NCI-H226 (cell line): Measurements from ENCODE around the gene MCM9.

Experiments used
- DNase-seq: peaks from one replicate; pipeline ENCODE4 v3.0.0-alpha.2; 2015

Gene MCM9

DNA sequence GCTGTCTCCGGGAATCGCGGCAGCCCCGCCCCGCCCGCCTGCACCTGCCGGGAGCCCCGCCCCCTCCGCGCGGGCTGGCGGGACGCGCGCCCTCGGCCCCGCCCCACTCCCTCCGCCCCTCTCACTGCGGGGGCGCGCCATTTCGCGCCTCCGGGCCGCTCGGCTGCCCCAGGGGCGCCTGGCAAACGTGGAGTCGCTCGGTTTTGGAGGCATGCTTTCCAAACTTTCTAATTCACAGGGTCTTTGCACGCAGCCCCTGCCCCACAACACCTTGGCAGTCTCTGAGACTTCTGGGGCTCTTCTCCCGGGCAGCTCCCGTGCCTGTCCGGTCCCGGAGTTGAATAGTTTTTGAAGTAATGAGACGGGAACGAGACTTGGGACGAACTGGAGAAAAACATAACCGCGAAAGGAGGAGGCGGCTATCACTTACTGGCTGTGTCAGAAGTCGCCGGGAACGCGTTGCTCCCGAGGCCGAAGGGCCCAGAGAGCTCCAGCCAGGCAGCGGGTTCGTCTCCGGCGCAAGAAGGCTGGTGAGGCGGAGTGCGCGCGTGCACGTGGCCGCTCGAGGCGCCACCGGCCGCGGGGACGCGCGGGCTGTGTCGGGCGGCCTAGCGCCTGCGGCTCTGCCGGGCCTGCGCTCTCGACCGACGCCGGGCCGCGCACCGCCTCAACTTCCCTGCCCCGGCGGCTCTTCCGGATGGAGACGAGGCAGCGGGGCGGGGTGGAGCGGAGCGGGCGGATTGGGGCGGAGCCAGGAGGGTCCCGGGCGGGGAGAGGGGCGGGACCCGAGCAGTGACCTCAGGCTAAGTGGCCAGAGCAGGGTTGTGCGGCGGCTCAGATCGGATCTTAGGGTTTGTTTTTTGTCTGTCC lies at the start of gene MCM9:
TSS of gene MCM9 (minus strand) at position 699 of the 870 bp plus-strand sequence. CDS start 3,436 bp downstream, outside the sequence.
- peak; percentile 84 for DNase-seq

DNA sequence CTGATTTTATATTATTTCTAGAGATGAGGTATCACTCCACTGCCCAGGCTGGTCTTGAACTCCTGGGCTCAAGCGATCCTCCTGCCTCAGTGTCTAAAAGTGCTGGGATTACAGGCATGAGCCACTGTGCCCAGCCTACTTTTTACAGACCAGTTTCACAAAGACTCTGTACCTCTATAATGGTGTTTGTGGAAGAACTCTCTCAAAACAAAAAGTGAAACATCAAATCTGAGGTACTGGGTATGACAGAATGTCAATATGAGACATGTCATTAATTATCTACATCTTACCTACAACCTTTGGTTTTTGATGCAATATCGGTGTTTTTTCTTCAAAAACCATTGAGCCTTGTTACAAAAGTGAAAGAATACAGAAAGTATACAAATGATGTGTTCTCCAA lies 49.4 kb upstream of the MCM9 start:
- no peak for DNase-seq

DNA sequence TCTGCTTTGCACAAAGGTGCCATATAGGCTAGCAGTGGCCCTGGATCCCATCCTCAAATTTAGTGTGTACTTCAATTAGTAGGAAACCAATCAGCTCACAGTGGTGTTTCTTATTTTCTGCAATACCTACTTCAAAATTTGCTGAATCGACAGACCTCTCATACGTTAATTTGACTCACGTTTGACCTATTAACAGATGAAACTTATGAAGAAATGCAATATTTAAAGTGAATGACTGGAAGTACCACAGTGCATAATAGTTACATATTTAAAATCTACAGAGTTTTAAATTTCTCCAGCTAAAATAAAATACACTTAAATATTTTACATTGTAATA lies 47.6 kb upstream of the MCM9 start:
- no peak for DNase-seq

DNA sequence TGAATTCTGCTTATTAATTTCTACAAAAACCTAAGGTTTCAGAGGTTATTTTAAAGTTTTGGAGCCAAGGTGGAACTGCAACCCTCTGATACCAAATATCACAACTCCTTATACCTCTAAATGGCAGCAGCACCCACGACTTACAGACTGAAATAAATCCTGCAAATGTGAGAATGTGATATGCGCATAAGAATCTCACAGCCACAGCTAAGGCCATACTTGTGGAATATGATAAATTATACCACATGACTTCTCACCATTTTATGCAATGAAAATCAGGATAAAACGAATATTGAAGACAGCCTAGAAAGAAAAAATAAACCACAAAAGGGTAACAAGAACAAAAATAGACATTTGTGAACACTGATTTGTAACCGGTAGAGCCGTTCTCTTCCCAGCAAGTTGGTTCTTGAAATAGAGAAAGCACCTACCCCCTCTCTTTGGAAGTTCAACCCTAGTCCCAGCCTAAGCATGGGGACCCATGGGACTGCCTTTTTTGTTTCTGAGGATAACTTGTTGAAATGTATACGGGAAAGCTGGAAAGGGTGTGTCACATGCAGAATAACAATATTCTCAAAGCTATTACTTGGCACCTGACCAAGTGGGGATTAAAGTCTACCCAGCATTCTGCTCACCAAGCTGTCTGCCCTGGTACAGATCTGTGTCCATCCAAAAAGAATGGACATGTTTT lies 47.1 kb upstream of the MCM9 start:
- no peak for DNase-seq

DNA sequence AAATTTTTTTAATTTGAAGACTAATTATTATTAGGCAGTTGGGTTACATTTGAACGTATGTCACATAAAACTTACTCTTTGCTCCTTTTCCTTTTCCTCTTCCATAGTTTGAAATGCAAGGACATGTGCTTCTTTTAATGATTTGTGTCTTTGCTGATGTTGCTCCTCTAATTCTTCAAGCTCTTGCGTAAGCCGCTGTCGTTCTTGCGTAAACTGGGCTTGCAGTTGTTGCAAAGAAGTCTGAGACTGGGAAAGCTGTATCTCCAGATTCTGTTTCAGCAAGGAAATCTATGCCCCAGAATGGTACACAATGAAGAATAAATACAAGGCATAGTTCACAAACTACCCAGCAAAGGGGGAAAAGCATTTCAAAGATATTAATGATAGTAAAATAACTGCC lies 45.1 kb upstream of the MCM9 start:
- peak; percentile 37 for DNase-seq

DNA sequence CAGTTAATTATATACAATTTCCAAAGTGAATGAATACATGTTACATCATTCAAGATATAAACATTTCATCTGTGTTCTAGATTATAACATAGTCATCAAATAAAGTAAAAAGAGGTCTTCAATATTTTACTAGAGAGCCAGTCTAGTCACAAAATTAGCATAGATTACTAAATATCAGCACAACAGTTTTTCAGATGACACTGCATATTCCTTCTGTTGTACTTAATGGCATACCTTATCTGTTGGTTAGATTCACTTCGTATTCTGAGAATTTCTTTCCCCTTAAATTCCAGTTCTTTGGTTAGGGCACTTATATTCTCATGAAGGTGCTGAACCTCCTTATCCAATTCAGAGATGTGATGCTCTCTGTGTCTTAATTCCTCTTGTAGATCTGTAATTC lies 39.8 kb upstream of the MCM9 start:
- no peak for DNase-seq

DNA sequence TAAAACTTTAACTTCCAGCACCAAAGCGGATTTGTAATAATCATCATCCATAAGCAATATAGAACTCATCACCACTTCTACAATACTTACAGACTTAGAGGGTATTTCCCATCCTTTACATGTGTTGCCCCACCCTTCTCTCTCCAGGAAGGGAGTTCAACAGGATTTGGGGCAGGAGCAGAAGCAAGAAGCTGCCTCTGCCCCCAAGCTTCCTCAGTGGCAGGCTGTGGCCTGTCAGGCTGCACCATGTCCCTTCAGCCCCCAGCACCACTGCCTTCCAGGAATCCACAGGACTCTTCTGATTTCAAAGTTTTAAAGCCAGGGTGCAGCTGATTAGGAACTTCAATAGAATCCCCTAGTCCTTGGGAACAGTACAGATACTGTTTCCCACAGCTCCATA lies 36.7 kb upstream of the MCM9 start:
- DNase-seq, result no peak

DNA sequence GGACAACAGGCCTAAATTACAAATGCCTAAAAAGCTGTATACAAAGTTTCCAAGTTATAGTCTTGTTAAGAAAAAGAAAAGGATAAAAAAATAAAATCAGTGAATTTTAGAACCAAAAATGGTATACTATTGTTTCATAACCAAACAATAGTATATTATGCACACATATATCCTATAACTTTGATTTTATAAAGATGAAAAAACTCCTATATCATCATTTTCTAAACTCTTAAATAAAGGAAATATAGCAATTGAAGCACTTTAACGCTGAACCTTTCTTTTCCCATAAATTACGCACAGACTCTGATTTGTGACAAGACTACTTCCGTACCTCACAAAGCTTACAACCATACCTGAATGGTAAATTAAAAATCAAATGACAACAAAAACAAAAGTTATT lies 35.9 kb upstream of the MCM9 start:
- DNase-seq, result no peak

DNA sequence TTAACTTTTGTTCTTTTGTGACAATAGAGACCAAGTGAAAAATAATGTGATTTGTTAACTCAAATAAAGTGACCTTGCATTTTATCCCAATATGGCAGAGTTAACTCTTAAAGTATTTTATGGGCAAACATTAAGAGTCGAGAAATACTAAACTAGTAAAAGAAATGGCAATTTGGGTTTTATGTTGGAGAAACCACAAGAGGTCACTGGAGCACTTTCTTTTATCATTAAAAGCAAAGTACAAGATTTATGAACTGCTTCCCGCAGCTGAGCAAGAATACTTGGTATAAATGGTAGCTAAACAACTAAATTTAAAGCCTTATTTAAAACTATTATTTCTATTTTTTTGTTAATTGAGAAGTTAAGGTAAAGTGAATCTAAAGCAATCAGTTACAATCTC lies 33.5 kb upstream of the MCM9 start:
- no peak for DNase-seq

DNA sequence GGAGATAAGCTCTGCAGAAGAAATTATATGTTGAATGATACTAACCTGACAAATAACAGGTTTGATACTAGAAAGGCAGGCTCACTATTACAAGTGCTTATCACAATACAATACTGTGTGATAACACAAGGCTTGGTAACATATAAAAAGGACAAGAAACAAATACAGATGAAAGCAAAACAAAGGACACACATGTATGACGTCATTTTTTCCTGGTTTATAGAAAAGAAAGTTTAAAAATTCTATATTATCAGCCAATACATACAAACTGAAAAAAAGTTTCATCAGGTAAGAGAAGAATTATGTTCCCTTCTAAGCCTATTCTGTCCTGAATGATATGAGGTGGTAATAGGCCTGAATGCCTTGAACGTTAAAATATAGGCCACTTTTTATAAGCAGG lies 32.3 kb upstream of the MCM9 start:
- DNase-seq, result no peak

DNA sequence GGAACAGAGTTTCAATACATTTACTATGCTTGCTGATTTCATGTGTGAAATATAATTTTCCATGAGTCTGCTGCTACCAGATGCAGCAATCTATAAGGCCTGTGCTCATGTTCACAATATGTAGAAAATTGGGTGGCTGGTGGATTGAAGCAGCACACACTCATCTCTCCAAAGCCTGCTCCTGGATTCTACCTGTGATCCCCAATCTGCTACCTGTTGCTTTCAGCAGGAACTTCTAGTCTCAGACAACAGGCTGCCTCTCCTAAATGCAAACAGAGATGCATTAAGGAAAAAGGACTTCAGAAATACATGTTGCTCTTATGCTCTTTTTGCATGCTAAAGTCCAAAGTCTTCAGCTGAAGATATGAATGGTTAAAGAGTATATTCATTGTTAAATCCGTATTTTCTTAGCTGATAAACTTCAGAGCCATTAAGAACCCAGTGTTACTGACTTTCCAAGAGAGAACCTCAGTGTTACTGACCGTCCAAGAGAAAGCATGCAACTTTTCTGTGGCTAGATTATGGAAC lies 30.9 kb upstream of the MCM9 start:
- no peak for DNase-seq

DNA sequence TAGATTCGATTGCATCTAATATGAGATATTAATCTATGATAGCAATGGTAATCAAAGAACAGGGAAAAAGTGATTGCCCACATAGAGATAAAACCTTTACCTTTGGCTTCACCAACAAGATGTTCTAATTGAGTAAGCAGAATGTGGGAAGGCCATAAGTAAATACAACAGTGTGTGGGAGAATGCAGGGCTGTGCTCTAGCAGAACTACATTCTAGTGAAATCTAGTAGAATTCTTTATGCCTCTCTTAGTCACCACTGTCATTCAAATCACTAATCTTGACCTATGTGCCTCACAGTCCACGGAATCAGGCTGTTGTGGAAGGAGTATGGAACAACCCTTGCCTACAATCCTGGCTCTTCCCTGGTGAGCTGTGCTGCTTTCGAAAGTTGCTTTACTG lies 30.4 kb upstream of the MCM9 start:
- no peak for DNase-seq

DNA sequence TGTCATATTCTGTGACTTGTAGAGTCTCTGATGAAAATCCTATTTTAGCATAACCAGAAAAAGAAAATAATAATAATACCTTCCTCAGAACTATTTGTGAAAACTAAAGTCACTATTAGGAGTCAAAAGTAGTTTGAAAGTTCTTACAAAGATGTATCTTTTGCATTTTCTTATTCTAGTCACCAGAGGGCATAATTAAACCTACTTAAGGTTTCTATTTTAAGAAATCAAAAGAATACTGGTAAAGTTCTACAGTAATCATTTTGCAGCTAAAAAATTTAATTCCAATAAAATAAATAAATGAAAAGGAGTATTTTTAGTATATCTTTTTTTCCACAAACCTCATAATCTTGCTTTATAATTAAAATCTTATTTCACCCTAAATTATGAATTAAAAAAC lies 28.0 kb upstream of the MCM9 start:
- DNase-seq, result no peak

DNA sequence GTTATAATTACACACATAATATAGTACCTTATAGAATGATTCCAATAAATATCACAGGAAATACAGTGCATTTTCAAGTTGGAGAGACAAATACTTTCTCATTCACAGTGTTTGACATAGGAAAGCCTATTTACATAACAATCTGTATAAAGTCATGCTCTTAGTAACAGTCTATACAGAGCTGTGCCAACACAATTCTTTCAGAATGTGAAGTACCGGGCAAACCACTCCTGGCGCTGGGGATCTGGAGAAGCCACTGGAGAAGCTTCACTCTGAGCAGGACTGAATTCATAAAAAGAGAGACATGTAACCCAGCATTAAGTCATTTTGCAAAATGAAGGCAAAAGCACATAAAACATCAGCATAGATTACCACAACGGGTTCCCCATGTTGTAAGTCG lies 24.9 kb upstream of the MCM9 start:
- DNase-seq, result no peak

DNA sequence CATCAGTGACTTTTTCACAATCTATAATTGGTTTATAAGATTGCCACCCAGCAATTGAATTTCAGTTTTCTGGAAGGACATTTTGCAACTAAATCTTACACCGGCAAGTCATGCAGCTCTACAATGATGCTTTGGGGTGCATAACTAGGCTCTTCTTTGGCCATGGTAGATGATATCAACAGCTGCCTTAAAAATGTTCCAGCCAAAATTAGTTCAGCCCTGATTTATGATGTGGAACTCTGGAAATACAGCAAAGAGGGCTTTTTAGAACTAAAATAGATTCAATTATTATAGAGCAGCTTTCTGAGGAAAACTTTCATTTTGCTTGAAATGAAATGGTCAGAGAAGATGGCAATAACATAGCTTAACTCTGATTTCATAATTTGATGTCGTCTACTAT lies 18.4 kb upstream of the MCM9 start:
- DNase-seq, result no peak

DNA sequence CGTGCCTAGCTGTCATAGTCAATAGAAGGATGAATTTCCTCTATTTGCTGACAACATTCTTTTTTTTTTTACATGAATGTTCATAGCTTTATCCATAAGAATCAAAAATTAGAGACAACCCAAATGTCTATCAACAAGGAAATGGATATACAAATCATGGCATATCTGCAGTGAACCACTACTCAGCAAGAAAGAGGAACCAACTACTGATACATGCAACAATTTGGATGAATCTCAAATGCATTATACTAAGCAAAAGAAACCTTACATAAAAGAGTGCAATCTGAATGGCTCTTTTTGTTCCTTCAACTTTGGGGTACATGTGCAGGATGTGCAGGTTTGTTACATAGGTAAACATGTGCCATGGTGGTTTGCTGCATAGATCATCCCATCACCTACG lies 17.7 kb upstream of the MCM9 start:
- DNase-seq, result no peak

DNA sequence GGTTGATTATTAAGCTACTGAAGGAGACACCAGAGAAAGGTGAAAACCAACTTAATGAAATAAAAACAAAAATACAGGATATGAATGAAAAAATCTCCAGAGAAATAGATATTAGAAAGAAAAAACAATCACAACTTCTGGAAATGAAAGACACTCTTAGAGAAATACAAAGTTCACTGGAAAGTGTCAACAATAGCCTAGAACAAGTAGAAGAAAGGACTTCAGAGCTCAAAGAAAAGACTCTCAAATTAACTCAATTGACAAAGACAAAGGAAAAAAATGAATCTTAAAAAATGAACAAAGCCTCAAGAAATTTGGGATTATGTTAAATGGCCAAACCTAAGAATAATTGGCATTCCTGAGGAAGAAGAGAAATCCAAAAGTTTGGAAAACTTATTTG lies 10.3 kb upstream of the MCM9 start:
- DNase-seq, result no peak

DNA sequence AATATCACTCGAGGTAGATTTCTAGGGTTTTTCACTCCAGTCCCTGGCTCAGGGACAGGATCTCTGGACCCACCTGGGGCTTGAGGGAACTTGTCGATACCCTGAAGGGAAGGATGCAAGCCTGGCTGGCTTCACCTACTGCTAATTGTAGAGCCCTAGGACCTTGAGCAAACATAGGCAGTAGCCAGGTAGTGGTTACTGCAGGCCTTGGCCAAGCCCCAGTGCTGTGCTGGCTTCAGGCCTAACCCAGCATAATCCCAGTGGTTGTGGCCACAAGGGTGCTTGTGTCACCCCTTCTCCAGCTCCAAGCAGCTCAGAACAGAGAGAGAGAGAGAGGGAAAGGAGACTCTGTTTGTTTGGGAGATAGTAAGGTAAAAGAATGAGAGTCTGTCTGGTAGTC lies 5.8 kb upstream of the MCM9 start:
- DNase-seq, result no peak

DNA sequence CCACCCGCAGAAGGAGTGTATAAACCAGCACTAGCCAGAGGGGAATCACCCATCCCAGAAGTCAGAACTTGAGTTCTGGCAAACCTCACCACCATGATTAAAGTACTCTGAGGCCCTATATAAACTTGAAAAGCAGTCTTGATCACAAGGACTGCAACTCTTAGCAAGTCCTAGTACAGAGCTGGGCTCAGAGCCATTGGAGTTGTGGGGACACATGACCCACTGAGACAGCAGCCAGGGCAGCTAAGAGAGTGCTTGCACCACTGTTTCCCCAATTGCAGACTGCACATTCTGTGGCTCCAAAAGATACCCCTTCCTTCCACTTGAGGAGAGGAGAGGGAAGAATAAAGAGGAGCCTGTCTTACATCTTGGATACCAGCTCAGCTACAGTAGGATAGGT lies 4.7 kb upstream of the MCM9 start:
- DNase-seq, result no peak

DNA sequence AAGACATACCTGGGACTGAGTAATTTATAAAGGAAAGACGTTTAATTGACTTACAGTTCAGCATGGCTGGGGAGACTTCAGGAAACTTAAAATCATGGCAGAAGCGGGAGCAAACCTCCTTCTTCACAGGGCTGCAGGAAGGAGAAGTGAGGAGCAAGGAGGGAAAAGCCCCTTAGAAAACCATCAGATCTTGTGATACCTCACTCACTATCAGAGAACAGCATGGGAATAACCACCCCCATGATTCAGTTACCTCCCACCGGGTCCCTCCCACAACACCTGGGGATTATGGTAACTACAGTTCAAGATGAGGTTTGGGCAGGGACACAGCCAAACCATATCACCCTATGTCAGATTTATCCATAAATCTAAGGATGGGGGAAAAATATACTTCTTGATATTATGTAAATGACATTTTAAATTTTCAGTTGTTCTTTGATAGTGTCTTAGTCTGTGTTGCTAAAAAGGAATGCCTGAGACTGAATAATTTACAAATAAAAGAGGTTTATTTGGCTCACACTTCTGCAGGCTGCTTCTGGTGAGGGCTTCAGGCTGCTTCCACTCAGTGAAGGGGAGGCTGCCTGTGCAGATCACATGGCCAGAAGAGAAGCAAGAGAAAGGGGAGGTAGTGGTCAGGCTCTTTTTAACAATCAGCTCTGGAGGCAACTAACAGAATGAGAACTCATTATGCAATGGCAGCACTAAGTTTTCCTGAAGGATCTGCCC lies 1.2 kb upstream of the MCM9 start:
- DNase-seq, result no peak

DNA sequence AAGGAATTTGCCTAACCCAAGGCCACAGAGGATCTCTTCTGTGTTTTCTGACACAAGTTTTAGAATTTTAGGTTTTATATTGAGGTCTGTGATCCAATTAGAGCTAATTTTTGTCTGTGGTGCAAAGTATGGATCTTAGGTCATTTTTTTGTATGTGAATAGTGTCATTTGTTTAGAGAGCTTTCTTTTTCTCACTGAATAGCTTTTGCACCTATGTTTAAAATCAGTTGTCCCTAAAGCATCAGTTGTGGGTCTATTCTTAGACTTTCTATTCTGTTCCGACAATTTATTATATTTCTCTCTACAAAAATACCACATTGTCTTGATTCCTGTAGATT lies 341 bp upstream of the MCM9 start:
- DNase-seq, result no peak

DNA sequence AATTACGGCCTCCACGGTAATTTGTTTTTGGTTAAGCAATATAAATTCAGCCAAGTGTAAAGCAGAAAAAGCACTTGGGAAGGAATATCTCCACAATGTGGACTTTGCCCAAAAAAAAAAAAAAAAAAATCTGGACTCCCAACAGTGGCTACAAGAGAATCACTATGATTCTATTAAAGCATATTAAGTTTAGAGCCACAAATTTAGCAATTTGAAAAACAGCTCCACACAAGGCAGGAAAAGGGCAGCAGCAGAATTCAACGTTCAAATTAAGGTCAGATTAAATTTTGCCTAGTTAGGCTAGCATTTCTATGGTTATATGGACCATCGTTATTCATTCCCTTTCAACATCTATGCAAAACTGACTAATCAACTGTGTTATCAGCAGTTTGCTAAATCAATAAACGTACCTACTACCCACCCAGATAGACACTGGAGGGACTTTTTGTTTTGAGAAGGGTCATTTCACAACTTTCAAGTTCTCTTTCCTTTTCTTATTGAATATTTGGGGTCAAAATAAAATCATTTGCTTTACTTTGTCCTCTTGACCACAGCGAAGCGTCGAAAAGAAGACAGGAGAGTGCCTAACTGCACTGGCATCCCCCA lies 1.0 kb downstream of the MCM9 start:
- DNase-seq, result no peak

DNA sequence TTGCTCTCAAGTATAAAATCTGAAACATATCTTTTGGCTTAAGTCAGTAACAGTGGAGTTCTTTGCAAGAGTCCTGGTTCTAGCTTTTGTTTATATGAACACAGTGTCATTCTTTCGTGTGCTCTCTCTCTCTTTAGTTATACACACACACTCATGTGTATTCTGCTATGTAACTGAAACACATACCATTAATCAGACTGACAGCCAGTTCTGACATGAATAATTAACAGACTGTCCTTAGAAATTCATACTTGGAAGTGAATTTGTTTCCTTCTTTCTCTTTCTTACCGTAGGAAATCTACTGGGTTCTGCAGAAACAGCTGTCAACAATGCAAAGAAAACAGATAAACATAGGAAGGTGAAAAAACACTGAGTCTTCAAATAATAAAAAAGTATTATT lies 2.5 kb downstream of the MCM9 start:
- DNase-seq, result no peak

DNA sequence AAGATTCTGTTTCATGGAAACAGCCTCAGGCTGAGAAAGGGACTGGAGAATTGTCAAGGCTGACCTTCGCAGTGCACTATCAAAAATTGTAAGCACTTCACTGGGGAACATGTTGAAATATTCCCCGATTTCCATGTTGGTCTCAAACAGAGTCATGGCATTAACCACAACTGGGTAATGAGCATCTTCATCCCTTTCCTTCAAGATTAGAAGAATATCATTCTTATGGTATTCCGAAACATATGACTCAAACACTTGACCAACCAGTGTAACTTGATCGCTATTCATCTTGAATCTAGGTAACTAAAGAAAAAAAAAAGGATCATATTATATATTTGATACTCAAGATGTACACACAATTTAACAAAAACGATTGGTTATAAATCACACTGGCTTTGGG lies 3.5 kb downstream of the MCM9 start:
- DNase-seq, result no peak
